ENCODE results near the gene TSHZ2.

GRCh38 chr20:53360852-53361251 lies 388.7 kb downstream of the TSHZ2 start:
- TF ChIP-seq CTCF (IDR thresholded peaks at IDR 0.05; ENCODE audit: low read length), result no peak
- no peak for TF ChIP-seq EZH2 (IDR thresholded peaks at IDR 0.05; ENCODE audit: borderline replicate concordance, low read length)

Measured in OCI-LY1 (cell line).